GM19328 (cell line): ENCODE data around the gene HNRNPR.
"Not testable (repeated sequence)": the region's sequence is repeated elsewhere in the genome, so short reads cannot be mapped to it uniquely, and the experiment has no call there.

Source experiments
- ATAC-seq: cut with Tn5 transposase; IDR thresholded peaks from one replicate; pipeline ENCODE4 v1.9.1; 2021; ENCODE audit warnings: mild to moderate bottlenecking, moderate library complexity; ENCODE audit not compliant: unreplicated experiment

Gene HNRNPR

DNA sequence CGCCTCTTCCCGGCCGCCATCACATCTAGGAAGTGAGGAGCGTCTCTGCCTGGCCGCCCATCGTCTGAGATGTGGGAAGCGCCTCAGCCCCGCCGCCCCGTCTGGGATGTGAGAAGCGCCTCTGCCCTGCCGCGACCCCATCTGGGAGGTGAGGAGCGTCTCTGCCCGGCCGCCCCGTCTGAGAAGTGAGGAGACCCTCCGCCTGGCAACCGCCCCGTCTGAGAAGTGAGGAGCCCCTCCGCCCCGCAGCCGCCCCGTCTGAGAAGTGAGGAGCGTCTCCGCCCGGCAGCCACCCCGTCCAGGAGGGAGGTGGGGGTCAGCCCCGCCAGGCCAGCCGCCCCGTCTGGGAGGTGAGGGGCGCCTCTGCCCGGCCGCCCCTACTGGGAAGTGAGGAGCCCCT is 86.7 kb downstream of the HNRNPR start:
- not testable (repeated sequence) for ATAC-seq
